Anterior cingulate cortex (tissue), 58 donors: Measurements from ENCODE around the gene ZNF385B.

ENCODE experiments used
- DNase-seq, 58 donors: peaks; one replicate each; lab custom pipeline; 2025; lab: John Stamatoyannopoulos, UW

ZNF385B gene

DNA sequence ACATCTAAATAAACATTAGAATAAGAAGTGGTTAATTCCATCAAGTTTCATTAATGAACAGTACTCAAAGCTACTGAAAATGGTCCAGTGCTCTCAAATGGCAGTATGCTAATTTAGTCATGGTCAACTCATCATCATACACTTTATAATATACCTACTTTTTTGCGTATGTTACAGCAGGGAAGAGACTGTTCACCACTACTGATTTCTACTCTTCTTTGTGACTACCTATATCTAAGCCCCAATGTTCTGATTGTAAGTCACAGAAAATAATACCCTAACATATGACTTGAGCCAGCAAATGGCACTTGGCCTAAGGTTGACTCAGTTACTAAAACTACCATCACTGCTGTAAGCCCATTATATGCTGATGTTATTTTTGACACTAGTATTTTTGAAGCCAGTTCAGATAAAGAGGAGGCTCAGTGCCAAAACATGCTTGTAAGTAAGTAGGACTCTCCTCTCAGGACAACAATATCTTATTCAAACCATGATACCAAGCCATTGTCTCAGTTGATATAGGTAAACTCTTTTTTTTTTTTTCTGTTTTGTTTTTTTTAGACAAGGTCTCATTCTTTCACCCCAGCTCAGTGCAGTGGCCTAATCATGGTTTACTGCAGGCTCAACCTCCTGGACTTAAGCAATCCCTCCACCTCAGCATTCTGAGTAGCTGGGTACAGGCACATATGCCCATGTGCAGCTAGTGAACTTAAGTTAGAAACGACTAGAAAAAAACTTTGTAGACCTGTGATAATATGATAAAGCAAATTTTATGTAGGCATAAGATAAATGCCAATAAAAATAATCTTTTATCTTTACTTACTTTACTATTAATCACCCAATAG lies 266.9 kb downstream of the ZNF385B start:
- DNase-seq, result no peak

DNA sequence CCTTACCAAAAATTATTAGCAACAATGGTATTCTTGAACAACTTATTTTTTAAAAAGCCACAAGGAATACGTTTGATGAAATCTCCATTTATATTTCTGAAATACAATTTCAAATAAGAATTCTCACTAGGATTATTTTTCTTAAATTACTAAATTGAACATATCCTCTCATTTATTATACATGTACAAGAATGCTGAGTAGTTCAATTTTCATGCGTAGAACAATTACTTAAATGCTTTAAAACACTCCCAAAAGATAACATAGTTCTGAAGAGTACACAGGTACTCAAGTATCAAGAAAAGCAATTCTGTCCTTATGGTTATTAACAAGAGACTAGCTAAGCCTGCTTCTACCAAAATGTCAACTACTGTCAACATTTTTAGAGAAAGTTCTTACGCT lies 268.1 kb downstream of the ZNF385B start:
- no peak for DNase-seq

DNA sequence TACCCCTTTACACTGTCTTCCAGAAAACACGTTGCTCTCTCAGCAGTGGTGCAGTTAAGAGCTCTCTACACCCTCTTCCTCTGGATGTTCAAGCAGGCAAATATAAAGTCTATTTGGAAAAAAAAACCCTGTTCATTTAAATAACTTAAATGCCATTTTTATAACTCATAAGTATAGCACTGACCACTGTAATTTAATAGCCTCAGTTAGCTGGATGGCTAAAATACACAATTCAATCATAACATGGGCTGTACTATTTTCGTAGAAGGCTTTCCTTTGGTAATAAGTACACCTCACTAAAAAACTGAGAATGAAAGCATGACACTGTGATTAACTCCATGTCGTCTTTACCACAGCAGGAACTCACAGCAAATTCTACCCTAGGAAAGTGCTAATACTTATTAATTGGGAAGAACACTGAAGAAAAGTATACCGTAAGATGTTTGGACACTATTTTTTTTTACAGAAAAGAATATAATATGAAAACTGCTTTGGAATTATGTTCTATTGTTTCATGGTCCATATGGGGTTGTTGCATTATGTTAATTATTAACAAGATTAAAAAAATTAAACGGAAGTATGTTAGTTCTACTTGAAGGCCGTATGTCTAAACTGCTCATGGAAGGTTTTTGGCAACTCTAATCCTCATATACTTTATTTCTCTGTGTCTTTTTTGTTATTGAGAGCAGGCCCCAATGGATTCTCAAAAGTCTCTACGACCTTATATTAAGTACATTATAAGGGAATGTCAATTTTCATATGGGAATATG lies 269.1 kb downstream of the ZNF385B start:
- DNase-seq, result no peak

DNA sequence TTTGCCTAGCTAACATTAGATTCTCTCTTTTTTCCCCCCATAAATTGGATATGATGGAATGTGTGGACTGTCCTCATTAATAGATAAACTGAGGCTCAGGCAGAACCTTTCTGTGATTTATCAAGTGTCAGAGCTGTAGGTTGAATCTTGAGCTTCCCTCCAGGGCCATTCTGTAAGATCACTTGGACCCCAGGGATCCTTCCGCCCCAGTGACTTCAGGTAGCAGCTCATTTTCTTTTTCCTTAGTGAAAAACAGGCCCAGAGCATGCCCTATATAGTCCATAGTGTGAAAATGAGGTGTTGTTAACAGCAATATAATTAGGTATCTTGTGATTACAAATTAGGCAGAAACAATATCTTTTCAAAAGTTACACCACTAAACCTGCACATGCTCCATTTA lies 269.7 kb downstream of the ZNF385B start:
- DNase-seq, result no peak

DNA sequence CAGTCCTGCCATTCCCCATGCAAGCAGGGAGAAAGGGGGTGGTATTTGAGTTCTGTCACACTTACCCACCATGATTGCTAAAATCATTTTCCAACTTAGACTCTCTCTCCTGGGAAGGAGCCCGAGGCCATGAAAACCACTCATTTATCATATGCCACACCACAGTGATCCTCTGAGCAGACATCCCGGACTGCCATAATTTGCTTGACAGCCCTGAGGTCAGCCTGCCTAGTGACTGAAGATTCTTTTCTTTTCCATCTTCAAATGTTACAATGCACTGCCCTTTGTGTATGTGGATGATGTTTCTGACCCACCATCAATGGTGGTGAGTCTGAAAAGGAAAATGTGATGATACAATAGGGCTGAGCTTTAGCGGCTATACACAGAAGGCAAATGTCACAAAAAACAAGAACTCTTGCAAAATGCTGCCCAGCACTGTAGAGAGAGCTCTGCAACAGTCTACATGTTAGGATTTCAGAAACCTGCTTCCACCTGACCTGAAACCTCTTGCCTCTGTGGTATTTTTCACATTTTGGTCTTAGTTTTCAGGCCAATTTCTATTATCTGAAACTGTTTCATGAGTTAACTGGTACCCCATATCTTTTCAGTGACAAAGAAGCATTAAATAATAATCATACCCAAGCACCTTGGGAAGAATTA lies 272.8 kb downstream of the ZNF385B start:
- no peak for DNase-seq

DNA sequence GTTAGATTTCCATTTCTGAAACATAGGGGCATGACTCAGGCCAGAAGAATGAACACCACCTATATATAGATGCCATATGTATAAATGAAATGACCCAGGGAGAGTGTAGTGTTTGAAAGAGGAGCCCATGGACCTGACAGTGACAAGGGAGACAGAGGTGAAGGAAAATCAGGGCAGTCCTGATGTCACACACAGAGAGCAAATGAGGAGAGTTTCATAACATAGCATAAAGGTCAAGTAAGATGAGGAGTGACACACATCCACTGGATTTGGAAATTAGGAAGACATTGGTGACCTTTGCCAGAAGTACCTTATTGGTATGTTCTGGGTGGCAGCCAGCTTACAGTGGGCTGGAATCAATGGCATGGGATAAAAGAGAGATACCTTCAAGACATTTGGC lies 276.7 kb downstream of the ZNF385B start:
- DNase-seq, result no peak

DNA sequence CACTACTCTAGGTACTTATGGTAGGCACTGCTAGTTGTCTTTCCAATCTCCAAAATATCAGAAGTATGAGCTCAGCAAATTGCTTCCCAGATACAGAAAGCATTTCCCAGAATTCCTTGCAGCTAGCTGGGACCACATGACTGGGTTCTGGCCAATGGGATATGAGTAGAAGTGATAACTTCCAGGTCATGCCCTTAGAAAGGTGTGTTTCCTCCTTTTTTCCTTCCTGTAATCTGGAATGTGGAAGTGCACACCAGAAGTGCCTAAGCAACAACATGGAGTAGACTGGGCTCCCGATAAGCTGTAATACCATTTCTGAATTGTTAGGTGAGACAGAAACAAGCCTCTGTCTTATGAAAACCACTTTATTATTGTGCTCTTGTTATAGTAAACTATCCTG lies 279.8 kb downstream of the ZNF385B start:
- DNase-seq, result no peak

DNA sequence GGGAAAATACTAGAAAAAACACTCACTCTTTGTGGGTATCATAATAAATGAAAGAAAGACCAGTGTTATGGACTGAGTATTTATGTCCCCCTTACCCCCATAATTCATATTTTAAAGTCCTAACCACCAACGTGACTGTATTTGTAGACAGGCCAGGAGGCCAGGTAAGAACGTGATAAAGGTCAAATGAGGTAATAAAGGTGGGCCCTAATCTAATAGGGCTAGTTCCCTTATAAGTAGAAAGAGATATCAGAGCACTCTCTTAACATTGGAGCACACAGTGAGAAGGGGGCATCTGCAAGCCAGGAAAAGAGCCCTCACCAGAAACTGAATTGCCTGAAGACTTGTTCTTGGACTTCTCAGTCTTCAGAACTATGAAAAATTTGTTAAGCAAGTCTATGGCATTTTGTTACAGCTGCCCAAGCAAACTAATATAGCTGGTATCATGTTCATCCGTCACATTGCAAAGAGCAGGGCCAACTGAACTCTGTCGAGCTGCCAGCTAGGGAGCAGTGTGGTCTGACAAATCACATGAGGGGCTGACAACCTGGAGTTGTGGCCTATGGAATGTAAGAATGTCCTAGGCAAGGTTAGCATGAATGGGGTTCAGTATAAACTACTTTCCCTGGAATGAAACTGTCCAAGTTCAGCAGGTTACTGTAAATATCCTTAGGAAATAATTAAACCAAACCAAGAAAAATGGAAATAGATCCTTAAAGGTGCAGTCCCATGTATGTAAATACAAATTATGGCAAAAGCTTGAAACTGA lies 280.9 kb downstream of the ZNF385B start:
- no peak for DNase-seq

DNA sequence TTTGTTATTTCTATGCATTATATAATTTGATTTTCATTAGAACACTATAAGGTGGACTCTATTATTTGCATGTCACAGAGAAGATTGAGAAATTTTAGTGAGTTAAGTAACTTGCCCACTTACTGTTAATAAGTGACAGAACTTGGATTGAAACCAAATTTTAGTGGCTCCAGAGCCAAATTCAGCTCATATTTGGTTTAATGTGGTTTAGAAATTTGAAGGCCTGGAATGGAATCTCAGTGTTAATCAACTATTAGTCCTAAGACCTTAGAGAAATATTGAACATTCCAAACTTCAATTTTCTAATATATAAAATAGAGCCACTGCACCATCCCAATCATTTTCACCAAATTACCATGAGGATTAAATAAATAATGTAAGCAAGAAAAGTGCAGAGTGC lies 281.6 kb downstream of the ZNF385B start:
- no peak for DNase-seq

DNA sequence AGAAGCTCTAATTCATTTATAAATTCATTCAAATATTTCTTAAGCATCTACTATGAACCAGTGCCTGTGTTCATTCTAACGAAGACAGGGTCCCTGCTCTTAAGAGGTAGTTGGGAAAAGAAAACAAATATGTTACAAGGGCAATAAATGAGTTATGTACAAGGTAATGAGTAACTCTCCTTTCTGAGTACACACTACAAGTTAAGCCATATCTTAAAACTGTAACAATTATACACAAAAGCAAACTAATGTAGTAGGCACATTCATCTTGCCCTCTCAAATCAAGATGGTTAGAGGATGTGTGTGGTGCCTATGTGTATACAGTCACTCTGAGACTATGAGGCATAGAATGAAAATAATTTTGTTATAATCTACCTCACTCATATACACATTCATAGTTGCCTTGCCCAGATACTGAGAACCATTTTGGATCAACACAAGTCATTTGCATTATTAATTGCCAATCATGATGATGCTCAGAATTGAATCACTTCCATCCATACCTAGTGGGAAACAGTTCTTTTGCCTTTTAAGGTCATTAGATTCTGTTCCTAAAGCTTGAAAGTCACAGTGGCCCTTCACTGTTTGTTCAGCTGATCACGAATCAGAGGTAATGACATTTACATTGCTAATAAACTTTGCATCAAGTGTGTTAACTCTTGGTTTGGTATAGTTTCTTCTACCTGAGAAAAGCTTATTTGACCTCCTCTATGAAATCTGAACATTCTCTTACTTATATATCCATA lies 283.1 kb downstream of the ZNF385B start:
- DNase-seq, result no peak

DNA sequence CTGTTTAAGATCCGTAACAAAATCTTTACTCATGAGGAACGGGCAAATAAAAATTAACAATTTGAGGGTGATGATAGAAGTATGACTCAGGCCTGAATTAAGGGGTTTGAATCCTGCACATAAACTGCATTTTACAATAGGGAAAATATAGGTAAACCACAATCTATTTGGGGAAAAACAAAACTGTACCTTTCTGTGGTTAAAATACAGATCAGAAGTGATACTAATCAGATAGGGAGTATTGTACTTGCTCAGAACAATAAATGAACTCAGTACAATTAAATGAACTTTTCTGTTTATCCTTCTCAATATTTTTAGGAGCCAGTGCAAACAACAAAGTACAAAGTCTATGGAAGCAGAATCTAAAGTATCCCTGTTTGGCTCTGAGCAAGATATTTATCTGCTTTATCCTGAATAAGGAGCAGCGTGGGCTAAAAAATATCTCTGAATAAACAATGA lies 287.3 kb downstream of the ZNF385B start:
- DNase-seq, result no peak

DNA sequence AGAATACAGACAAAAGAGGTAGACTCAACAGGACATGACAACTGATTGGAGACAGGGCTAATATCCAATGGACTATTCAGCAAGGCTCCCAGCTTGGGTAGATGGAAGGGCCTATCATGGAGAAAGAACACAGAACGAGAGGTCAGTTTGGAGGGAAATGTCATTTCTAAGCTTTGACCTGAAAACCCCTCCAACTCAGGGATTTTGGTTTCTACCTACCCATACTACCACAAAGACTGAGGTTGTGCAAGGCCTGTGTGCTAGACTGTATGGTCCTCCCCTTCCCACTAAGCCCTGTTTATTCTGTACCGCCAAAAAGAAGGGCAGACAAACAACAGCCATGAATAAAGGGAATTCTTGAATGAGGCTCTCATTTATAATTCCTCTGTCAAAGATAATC lies 288.9 kb downstream of the ZNF385B start:
- DNase-seq, result no peak

DNA sequence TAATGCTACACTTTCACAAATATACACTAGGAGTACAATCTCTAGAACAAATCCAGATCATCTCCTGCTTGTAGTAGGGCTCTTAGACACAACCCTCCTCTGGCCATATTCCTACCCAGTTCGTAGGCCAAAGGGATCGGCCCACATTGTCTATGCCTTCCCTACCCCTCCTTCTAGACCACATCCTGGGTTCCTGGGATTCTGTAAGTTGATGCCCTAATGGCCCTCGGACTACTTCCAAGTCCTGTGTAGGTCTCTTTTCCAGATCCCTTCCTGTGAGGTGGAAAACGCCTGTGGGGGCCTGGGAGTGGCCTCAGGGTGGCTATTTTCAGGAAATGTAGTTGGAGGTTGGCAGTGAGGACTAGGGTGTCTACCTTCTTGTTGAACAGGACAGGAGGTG lies 289.7 kb downstream of the ZNF385B start:
- DNase-seq, result no peak

DNA sequence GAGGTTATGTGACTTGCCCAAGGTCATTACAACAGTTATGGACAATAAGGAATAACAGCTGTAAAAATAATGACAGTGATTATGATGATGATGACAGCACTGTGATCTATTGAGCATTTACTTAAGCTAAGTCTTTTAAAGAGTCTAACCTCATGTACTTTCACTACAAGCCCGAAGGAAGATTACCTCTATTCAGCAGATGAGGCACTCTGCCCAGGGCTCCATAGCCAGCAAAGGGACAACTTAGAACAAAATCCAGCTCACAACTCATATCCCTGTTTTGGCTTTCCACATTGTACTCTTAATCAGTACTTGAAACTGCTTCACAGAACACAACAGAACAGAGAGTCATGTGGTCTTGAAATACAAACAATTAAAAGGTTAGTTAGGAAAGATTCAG lies 290.2 kb downstream of the ZNF385B start:
- no peak for DNase-seq

DNA sequence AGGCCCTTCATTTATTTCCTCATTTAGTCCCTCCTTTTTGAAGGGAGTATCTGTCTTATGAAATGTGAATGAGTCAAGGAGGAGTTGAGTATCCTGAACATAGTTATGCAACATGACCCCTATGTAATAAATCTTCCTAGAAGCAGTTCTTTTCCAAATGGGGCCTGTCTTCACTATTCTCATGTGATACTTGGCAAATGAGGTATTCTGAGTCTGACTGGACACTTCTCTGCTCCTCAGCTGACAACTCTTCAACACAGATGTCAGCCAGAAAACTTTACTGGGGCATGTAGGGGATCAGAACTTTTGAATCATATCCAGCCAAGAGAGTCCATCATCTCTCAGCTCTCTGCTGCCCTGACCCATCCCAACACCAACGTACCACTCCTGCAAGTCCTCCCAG lies 291.6 kb downstream of the ZNF385B start:
- DNase-seq, result no peak

DNA sequence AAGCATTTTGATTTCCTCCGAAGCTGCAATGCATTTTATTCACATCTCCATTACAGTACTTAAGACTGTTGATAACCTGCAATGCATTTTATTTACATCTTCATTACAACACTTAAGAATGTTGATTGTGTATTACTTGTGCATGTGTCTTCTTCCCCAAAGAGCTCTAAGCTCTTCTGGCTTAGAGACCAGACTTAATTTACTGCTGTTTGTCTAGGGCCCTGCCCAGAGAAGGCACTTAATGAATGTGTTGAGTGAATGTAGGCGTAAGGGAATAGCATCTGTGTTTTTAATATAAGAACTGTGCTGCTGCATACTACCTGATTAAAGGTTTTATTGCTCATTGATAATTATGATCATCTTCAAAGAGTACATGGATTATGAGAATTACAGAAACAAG lies 295.6 kb downstream of the ZNF385B start:
- no peak for DNase-seq

DNA sequence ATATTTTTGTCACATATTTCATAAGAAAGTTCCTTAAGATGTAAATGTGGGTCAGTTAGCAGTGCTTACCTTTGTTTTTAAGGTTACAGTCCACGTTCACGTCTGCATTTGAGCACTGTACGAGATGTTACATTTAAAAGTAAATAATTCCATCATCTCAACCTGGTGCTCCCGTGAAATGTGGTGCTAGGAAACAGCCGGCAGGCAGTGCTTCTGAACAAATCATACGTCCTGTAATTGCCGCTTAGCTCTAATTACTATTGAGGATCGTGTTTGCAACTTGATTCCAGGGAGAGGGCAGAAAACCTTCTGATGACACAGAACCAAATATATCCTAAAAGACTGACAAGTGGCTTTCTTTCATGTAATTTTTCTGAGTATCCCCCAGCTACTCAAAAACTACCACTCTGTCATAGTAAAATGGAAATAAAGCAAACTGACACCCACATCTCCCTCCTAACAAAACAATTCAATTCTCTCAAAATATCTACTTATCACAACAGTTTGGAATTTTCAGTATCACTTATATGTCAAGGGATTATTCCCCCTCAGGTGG lies 299.0 kb downstream of the ZNF385B start:
- DNase-seq, result no peak

DNA sequence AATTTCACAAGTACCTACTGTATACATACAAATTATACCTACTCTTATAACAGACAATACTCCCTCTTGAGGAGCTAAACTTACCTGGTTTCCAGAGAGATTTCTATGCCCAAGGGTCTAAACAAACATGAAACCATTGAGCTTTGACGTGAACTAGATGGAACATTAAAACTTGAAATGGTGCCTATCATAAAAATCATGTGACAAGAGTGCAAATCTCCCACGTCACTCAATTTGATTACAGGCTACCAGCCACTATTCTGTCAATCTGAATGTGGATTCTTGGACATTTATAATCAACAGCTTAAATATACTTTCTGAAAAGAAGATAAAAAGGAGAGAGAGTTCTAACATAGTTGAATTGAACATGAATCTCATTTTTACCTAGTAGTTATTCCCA lies 299.7 kb downstream of the ZNF385B start:
- no peak for DNase-seq

DNA sequence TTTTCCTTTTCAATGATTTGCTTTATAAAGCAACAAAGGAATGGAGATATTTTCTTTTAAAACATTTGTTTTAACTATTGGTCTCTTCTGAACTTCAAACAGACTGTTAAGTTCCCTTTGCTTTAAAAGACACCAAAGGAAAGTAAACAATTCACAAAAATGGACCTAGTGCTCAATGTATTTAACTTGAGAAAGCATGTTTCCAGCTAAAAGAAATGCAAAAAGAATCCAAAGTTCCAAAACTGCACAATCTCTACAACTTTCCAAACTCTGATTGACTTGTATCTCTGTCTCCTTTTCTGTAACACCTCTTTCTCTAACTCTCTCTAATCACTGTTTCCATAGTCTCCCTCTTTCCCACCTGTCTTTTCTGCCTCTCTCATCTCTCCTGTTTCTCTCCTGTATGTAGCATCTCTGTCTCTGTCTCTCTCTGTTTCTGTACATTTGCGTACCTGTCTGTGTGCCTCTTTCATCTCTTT lies 301.1 kb downstream of the ZNF385B start:
- DNase-seq, result no peak
